ENCODE data around the gene SLC7A14. TPM values are rescaled to one million over a fixed set of nuclear protein-coding genes. Genes with fewer than 3 reads are reported as not detected.
"Not testable (repeated sequence)": the region's sequence is repeated elsewhere in the genome, so short reads cannot be mapped to it uniquely, and the experiment has no call there.

SLC7A14 gene
- total RNA-seq, 1 donor, result 6.1 TPM

DNA sequence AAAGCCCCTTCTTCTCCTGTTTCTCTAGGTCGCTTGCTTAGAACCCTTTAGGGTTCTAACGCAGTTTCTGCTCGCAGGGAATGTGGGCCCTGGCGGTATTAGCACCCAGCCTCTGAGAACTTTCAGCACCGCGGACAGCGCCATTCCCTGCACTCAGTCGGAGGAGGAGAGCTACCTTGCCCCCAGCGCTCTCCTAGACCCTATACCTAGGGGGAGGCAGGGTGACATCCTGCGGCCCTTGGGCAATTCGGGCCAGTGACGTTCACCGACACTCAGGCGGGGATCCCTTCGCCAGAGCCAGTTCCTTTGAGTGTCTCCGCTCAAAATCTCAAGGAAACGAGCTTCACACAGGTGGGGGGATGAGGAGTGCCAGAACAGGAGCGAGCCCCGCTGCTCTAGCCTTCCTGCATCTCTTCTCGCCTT is 1.3 kb downstream of the SLC7A14 start:
- peak overlapping the region; percentile 57 for H3K4me3 ChIP-seq (ENCODE audit: low read depth, low read length)
- peak; percentile 74 for DNase-seq (ENCODE audit: low read depth)
- TF ChIP-seq, protein P1, sequence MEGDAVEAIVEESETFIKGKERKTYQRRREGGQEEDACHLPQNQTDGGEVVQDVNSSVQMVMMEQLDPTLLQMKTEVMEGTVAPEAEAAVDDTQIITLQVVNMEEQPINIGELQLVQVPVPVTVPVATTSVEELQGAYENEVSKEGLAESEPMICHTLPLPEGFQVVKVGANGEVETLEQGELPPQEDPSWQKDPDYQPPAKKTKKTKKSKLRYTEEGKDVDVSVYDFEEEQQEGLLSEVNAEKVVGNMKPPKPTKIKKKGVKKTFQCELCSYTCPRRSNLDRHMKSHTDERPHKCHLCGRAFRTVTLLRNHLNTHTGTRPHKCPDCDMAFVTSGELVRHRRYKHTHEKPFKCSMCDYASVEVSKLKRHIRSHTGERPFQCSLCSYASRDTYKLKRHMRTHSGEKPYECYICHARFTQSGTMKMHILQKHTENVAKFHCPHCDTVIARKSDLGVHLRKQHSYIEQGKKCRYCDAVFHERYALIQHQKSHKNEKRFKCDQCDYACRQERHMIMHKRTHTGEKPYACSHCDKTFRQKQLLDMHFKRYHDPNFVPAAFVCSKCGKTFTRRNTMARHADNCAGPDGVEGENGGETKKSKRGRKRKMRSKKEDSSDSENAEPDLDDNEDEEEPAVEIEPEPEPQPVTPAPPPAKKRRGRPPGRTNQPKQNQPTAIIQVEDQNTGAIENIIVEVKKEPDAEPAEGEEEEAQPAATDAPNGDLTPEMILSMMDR (IDR thresholded peaks at IDR 0.05; ENCODE audit: insufficient read depth, low read length), result peak; percentile 14

DNA sequence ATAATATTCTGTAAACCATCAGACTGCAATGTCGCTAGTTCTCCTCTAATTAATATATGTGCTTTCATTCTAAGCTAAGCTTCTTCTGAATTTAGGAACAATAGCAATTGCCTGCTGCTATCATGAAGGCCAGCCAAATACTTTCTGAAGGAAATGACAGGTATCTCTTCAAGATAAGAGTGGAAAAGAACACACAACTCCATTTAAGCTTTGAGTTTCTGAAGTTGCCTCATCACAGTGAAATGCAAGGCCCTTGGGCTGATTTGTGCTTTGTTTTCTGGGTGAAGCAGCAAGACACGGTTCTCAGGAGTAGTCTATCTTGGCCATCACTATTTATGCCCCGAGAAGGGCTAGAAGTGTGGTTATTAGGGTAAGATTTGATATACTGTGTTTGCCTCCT is 6.2 kb downstream of the SLC7A14 start:
- DNase-seq (ENCODE audit: low read depth), result no peak
- no peak overlapping the region for H3K4me3 ChIP-seq (ENCODE audit: low read depth, low read length)
- TF ChIP-seq, protein P1 (IDR thresholded peaks at IDR 0.05; ENCODE audit: insufficient read depth, low read length), result no peak

DNA sequence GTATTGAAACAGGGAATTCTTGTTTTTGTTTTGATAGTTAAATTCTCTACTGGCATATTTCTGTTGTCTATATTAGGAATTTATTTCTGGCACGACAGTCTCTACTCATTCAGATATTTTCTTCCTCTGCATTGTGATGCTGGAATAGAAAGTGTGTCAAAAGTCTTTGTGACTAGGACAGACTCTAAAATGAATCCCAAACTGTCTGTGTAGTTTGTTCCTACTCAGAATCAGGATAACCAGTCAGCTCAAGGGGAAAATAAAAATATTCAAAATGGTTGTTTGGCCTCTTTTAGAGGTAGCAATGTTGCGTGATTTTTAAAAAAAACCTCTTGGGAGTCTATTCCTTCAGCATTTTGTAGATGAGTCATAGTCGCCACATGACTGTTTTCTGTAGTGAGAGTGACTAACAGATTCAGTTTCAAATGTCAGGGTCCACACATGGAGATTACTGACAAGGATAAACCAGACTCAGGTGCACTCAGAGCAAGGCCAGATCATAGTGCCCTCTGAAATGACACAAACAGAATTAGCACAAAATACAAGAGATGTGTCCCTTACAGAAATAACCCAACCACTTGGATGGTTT is 13.1 kb downstream of the SLC7A14 start:
- TF ChIP-seq, protein P1 (IDR thresholded peaks at IDR 0.05; ENCODE audit: insufficient read depth, low read length), result no peak
- H3K4me3 ChIP-seq (ENCODE audit: low read depth, low read length), result no peak overlapping the region
- DNase-seq (ENCODE audit: low read depth), result peak; percentile 69

DNA sequence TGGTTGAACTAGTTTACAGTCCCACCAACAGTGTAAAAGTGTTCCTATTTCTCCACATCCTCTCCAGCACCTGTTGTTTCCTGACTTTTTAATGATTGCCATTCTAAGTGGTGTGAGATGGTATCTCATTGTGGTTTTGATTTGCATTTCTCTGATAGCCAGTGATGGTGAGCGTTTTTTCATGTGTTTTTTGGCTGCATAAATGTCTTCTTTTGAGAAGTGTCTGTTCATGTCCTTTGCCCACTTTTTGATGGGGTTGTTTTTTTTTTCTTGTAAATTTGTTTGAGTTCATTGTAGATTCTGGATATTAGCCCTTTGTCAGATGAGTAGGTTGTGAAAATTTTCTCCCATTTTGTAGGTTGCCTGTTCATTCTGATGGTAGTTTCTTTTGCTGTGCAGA is 18.3 kb downstream of the SLC7A14 start:
- not testable (repeated sequence) for H3K4me3 ChIP-seq (ENCODE audit: low read depth, low read length); DNase-seq (ENCODE audit: low read depth)

DNA sequence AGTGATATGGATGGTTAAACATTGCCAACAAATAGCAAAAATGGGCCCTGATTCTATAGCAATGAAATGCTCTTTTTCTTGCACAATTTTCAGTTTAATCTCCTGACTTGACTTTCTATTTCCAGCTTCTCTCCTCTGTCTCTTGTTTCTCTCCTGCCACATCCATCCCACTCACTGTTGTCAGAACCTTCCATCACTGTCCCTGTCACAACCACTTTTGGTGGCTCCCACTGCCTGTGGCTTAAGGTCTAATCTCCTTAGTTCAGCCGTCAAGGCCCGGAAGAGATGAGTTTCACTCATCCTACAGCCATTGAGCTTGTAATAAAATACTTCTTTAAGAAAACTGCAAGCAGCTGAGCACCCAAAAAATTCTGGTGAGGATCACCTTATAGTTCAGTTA is 19.5 kb downstream of the SLC7A14 start:
- H3K4me3 ChIP-seq (ENCODE audit: low read depth, low read length), result no peak overlapping the region
- DNase-seq (ENCODE audit: low read depth), result no peak
- TF ChIP-seq, protein P1 (IDR thresholded peaks at IDR 0.05; ENCODE audit: insufficient read depth, low read length), result no peak

DNA sequence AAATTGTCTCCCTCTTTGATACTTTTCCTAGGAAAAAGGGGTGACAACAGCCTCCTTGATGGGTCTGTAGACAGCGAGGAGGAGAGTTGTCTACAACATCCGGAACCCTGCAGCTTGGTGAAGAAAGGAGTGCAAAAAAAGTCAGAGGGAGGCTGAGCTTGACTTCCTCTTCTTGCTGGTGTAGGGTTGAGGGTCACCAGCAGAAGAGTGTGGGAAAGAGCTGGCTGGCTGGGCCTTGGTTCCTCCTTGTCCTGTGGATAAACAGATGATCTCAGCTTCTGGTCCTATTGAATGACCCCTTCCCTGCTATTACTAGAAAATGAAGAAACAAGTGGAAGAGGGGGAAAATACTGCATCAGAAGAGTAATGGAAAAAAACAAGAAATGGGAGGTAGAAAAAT is 20.4 kb downstream of the SLC7A14 start:
- DNase-seq (ENCODE audit: low read depth), result no peak
- TF ChIP-seq, protein P1 (IDR thresholded peaks at IDR 0.05; ENCODE audit: insufficient read depth, low read length), result no peak
- H3K4me3 ChIP-seq (ENCODE audit: low read depth, low read length), result no peak overlapping the region

DNA sequence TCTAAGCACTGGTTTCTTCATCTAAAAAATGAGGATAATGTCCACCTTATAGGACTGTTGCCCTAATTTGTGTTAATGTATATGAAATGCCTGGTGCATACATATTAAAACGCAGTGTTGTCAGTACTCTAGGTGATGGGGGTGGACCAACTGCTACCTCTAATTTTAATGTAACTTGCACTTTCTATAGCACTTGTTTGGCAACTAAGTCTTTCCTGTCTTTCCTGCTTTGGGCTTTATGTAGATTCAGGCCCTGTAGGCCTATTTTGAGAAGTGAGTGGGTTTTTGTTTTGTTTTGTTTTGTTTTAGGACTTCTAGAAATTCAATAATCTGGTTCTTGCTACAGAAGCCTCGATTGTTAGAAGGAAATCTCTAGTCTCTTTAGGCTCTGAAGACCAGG is 21.2 kb downstream of the SLC7A14 start:
- TF ChIP-seq, protein P1 (IDR thresholded peaks at IDR 0.05; ENCODE audit: insufficient read depth, low read length), result no peak
- no peak overlapping the region for H3K4me3 ChIP-seq (ENCODE audit: low read depth, low read length)
- DNase-seq (ENCODE audit: low read depth), result no peak
